PC-9 (cell line): ENCODE results near the gene APBA3. TPM values are rescaled to one million over a fixed set of nuclear protein-coding genes. Genes with fewer than 3 reads are reported as not detected.

Experiments
- BruUV-seq: library from RNA; stranded (reverse); fragments of 400-500 nt; replicated peaks from 2 replicates; lab custom pipeline; 2021; lab: Mats Ljungman, UMichigan
- CTCF ChIA-PET: fragments of 300-600 bp; sonication (Branson Sonifier 250); formaldehyde crosslinking; loops from one replicate; lab custom pipeline; 2022; ENCODE audit warnings: antibody characterized with exemption; lab: Charles Lee
- POLR2A ChIA-PET: fragments of 300-600 bp; sonication (Branson Sonifier 250); formaldehyde crosslinking; loops from one replicate; lab custom pipeline; 2022; ENCODE audit warnings: antibody characterized with exemption; ENCODE audit not compliant: unreplicated experiment; lab: Charles Lee
- DNase-seq, 2 experiments: peaks; one replicate each; pipeline versions ENCODE4 v3.0.0 to v3.0.0-alpha.2; 2015 to 2022; ENCODE audit warnings: mixed read lengths in 1 of 2
- H2AFZ ChIP-seq: fragments of 200-600 bp; sonication (generic); 2 replicates; pipeline ENCODE4 v1.8.1; 2017; ENCODE audit warnings: antibody characterized with exemption
- H3F3A ChIP-seq: fragments of 200-600 bp; sonication (generic); 2 replicates; pipeline ENCODE4 v1.8.1; 2017; ENCODE audit warnings: antibody characterized with exemption, mild to moderate bottlenecking, low read depth; ENCODE audit not compliant: insufficient read depth
- H3K27ac ChIP-seq: fragments of 200-600 bp; sonication (generic); 2 replicates; pipeline ENCODE4 v1.6.1; 2016; ENCODE audit warnings: mixed run types
- H3K27me3 ChIP-seq: fragments of 200-600 bp; sonication (generic); 2 replicates; pipeline ENCODE4 v1.6.1; 2016; ENCODE audit warnings: low read depth, mixed run types; ENCODE audit not compliant: insufficient read depth
- H3K36me3 ChIP-seq: fragments of 200-600 bp; sonication (generic); 2 replicates; pipeline ENCODE4 v1.6.1; 2016; ENCODE audit warnings: low read depth, mixed run types
- H3K4me1 ChIP-seq: fragments of 200-600 bp; sonication (generic); replicated peaks from 2 replicates; pipeline ENCODE4 v1.6.1; 2016; ENCODE audit warnings: mixed run types; ENCODE audit not compliant: insufficient read depth
- H3K4me2 ChIP-seq: fragments of 200-600 bp; sonication (generic); 2 replicates; pipeline ENCODE4 v1.6.1; 2017; ENCODE audit warnings: mixed run types
- H3K4me3 ChIP-seq: fragments of 200-600 bp; sonication (generic); 2 replicates; pipeline ENCODE4 v1.6.1; 2016; ENCODE audit warnings: mixed run types
- H3K79me2 ChIP-seq: fragments of 200-600 bp; sonication (generic); 2 replicates; pipeline ENCODE4 v1.6.1; 2017; ENCODE audit warnings: low read depth, mixed run types
- H3K9me2 ChIP-seq: fragments of 200-600 bp; sonication (generic); 2 replicates; pipeline ENCODE4 v1.8.1; 2017; ENCODE audit warnings: mild to moderate bottlenecking; ENCODE audit not compliant: insufficient read depth
- H3K9me3 ChIP-seq: fragments of 200-600 bp; sonication (generic); 2 replicates; pipeline ENCODE4 v1.8.1; 2016; ENCODE audit warnings: low read depth; ENCODE audit not compliant: insufficient read depth
- H4K20me1 ChIP-seq: fragments of 200-600 bp; sonication (generic); 2 replicates; pipeline ENCODE4 v1.8.1; 2017; ENCODE audit not compliant: insufficient read depth
- EZH2 ChIP-seq: fragments of 200-600 bp; sonication (generic); IDR thresholded peaks from 2 replicates; pipeline ENCODE4 v1.8.0; 2017; ENCODE audit warnings: antibody characterized with exemption, low read depth
- intact Hi-C: fragments of 100-400 bp; cut with micrococcal nuclease; formaldehyde crosslinking; loops from one replicate; pipeline ENCODE4 v1.10.0; 2022; ENCODE audit not compliant: unreplicated experiment
- total RNA-seq: library from RNA; stranded (reverse); gene quantifications from 2 replicates; pipeline ENCODE4 v1.2.3, GENCODE V29; 2021
- TF ChIP-seq, protein P1 (sequence below): fragments of 200-600 bp; sonication (generic); conservative IDR thresholded peaks from 2 replicates; pipeline ENCODE4 v1.6.1; 2017; ENCODE audit warnings: mixed run types, antibody characterized with exemption, mild to moderate bottlenecking, moderate library complexity

Gene APBA3
- total RNA-seq, 1 experiment from 2014 or later, result 16.0 TPM

DNA sequence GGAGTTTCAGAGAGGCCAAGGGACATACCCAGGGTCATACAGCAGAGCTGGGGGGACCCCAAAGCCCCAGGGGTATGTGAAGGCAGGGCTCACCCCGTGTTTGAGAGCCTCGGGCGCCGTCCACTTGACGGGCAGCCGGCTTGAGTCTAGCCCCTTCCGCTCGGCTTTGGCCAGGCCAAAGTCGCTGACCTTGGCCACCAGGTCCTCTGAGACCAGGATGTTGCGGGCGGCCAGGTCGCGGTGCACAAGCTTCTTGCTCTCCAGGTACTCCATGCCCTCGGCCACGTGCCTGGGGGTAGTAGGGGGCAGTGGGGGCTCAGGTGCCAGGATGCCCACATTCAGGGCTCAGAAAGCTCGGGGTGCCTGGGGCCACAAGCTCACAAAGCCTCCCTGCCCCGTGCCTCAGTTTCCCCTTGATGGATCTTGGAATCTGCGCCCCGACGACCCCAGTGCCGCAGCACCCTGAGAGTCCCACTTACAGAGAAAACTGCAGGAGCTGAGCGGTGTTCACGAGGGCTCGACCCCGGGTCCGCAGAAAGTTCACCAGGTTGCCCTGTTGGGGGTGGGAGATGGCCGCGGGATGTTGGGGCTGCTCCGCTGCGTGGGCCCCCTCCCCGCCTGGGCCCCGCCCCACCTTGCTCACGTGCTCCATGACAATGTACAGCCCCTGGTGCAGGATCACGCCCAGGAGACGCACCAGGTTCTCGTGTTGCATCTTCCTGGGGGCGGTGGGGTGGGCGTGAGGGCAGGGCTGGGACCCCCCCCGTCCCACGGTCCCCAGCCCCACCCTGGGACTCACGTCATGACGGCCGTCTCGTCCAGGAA is 17.6 kb upstream of the APBA3 start:
- ChIA-PET CTCF (no interaction called here), POLR2A (no interaction called here)
- Histone ChIP-seq H3K9me3 (no peaks in the 10 kb centered on the region), H3K9me2 (no peaks in the 10 kb centered on the region), H3K36me3 (no peaks in the 10 kb centered on the region), H3K27me3 (no peaks in the 10 kb centered on the region), H3F3A (no peaks in the 10 kb centered on the region), H3K4me3 (no peak overlapping the region), H3K27ac (no peak overlapping the region), H3K4me1 (no peaks in the 10 kb centered on the region), H3K4me2 (no peak overlapping the region), H4K20me1 (no peaks in the 10 kb centered on the region), H2AFZ (no peak overlapping the region), H3K79me2 (no peaks in the 10 kb centered on the region)
- BruUV-seq, result no TSS peak
- intact Hi-C loops, result no loop called here
- no peak for DNase-seq
- no peak for TF ChIP-seq EZH2
- TF ChIP-seq, protein P1, sequence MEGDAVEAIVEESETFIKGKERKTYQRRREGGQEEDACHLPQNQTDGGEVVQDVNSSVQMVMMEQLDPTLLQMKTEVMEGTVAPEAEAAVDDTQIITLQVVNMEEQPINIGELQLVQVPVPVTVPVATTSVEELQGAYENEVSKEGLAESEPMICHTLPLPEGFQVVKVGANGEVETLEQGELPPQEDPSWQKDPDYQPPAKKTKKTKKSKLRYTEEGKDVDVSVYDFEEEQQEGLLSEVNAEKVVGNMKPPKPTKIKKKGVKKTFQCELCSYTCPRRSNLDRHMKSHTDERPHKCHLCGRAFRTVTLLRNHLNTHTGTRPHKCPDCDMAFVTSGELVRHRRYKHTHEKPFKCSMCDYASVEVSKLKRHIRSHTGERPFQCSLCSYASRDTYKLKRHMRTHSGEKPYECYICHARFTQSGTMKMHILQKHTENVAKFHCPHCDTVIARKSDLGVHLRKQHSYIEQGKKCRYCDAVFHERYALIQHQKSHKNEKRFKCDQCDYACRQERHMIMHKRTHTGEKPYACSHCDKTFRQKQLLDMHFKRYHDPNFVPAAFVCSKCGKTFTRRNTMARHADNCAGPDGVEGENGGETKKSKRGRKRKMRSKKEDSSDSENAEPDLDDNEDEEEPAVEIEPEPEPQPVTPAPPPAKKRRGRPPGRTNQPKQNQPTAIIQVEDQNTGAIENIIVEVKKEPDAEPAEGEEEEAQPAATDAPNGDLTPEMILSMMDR, result no peak

DNA sequence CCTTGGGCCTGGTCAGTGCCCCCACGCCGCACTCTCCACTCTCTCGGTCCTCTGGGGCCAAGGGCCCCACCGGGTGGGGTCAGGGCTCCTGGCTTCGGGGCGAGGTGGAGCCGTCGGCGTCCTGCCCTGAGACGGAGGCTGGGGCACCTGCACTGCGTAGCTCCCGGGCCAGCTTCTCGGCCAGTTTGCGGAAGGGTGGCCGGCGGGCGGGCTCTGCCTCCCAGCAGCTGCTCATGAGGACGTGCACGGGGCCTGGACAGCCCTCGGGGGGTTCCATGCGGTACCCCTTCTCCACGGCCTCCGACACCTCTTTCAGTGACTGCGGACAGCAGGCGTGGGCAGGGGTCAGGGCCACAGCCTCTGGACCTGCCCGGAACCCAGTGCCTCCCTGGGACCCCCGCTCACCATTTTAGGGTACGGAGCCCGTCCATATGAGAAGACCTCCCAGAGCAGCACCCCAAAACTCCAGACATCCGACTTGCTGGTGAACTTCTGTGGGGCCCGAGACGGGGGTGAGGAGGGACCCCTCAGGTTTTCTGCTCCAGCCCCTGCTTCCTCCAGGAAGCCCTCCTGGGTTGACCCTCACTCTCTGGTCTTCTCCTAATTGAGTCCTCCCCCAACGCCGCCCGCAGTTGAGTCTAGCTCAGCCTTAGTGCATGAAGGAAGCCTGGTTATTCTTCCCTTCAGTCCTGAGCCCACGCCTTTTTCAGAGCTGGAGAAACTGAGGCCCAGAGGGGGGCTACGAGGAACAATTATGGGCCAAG is 16.8 kb upstream of the APBA3 start:
- ChIA-PET POLR2A (no interaction called here), CTCF (no interaction called here)
- intact Hi-C loops, result no loop called here
- H3K36me3 ChIP-seq, result no peaks in the 10 kb centered on the region
- H3K9me2 ChIP-seq, result no peaks in the 10 kb centered on the region
- DNase-seq, result no peak
- no peaks in the 10 kb centered on the region for H4K20me1 ChIP-seq
- no peak overlapping the region for H2AFZ ChIP-seq
- H3K4me2 ChIP-seq, result no peak overlapping the region
- H3K4me3 ChIP-seq, result no peak overlapping the region
- H3K4me1 ChIP-seq, result no peaks in the 10 kb centered on the region
- no TSS peak for BruUV-seq
- no peaks in the 10 kb centered on the region for H3F3A ChIP-seq
- no peak for TF ChIP-seq EZH2
- TF ChIP-seq, protein P1, result no peak
- H3K27me3 ChIP-seq, result no peaks in the 10 kb centered on the region
- H3K79me2 ChIP-seq, result no peaks in the 10 kb centered on the region
- H3K9me3 ChIP-seq, result no peaks in the 10 kb centered on the region
- no peak overlapping the region for H3K27ac ChIP-seq

DNA sequence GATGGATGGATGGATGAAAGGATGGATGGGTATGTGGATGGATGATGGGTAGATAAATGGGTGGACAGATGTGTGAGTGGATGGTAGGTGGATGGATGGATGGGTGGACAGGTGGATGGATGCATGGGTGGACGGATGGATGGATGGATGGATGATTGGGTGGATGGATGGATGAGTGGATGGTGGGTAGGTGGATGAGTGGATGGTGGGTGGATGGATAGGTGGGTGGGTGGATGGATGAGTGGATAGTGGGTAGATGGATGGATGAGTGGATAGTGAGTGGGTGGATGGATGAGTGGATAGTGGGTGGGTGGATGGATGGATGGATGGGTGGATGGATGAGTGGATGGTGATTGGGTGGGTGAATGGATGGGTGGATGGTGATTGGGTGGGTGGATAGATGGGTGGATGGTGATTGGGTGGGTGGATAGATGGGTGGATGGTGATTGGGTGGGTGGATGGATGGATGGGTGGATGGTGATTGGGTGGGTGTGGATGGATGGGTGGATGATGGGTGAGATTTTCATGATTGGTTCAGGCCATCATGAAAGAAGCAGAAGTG is 15.1 kb upstream of the APBA3 start:
- no peaks in the 10 kb centered on the region for H3K27me3 ChIP-seq
- no peak overlapping the region for H2AFZ ChIP-seq
- H3K9me3 ChIP-seq, result no peaks in the 10 kb centered on the region
- no peaks in the 10 kb centered on the region for H3K9me2 ChIP-seq
- intact Hi-C loops, result no loop called here
- no peaks in the 10 kb centered on the region for H3F3A ChIP-seq
- TF ChIP-seq, protein P1, result no peak
- TF ChIP-seq EZH2, result no peak
- no peak overlapping the region for H3K4me2 ChIP-seq
- H3K4me1 ChIP-seq, result no peaks in the 10 kb centered on the region
- no peak overlapping the region for H3K27ac ChIP-seq
- BruUV-seq, result no TSS peak
- H4K20me1 ChIP-seq, result no peaks in the 10 kb centered on the region
- ChIA-PET POLR2A (no interaction called here), CTCF (no interaction called here)
- no peak for DNase-seq
- no peak overlapping the region for H3K4me3 ChIP-seq
- no peaks in the 10 kb centered on the region for H3K79me2 ChIP-seq
- no peaks in the 10 kb centered on the region for H3K36me3 ChIP-seq
